Measurements from ENCODE around the gene SGSM2.

Gene SGSM2

GRCh38 chr17:2336215-2336851, 968 bp upstream of the SGSM2 start, which contains the start of gene TSR1:
TSS of gene TSR1 (minus strand) at chr17:2336457. CDS start at chr17:2336427, 30 bp downstream.
- peak; percentile 79 to 87 for DNase-seq

- peak in 1 of 2 experiments; percentile 37 for DNase-seq
Measured at GRCh38 chr17:2337544-2338314, 428 bp downstream of the SGSM2 start.

- DNase-seq: no peak
Measured at GRCh38 chr17:2338315-2338657, 985 bp downstream of the SGSM2 start.

GRCh38 chr17:2343421-2343820, 6.1 kb downstream of the SGSM2 start:
- DNase-seq: no peak

- DNase-seq: no peak
Measured at GRCh38 chr17:2344528-2344927, 7.2 kb downstream of the SGSM2 start.

- no peak for DNase-seq
Measured at GRCh38 chr17:2346475-2346874, 9.2 kb downstream of the SGSM2 start.

GRCh38 chr17:2347805-2348685, 10.7 kb downstream of the SGSM2 start:
- peak in 1 of 2 experiments; percentile 46 for DNase-seq

- DNase-seq: no peak
Measured at GRCh38 chr17:2351269-2351668, 14.0 kb downstream of the SGSM2 start.

- DNase-seq: no peak
Measured at GRCh38 chr17:2354311-2354710, 17.0 kb downstream of the SGSM2 start.

- no peak for DNase-seq
Measured at GRCh38 chr17:2357237-2357636, 19.9 kb downstream of the SGSM2 start.

- no peak for DNase-seq
Measured at GRCh38 chr17:2357931-2358434, 20.7 kb downstream of the SGSM2 start.

- no peak for DNase-seq
Measured at GRCh38 chr17:2361010-2361760, 23.9 kb downstream of the SGSM2 start.

- DNase-seq: no peak
Measured at GRCh38 chr17:2362016-2362415, 24.7 kb downstream of the SGSM2 start.

- no peak for DNase-seq
Measured at GRCh38 chr17:2362416-2362815, 25.1 kb downstream of the SGSM2 start.

GRCh38 chr17:2362881-2363280, 25.6 kb downstream of the SGSM2 start:
- no peak for DNase-seq

- no peak for DNase-seq
Measured at GRCh38 chr17:2363318-2363717, 26.0 kb downstream of the SGSM2 start.

GRCh38 chr17:2363851-2364762, 26.8 kb downstream of the SGSM2 start:
- no peak for DNase-seq

GRCh38 chr17:2364763-2365116, 27.4 kb downstream of the SGSM2 start:
- no peak for DNase-seq

- no peak for DNase-seq
Measured at GRCh38 chr17:2365132-2365531, 27.8 kb downstream of the SGSM2 start.

- DNase-seq: no peak
Measured at GRCh38 chr17:2366747-2367494, 29.6 kb downstream of the SGSM2 start.

GRCh38 chr17:2368359-2368758, 31.1 kb downstream of the SGSM2 start:
- no peak for DNase-seq
